ENCODE measurements around the gene PAM.

GRCh38 chr5:102731693-102732092, 23.4 kb upstream of the PAM start:
- TF ChIP-seq CTCF (IDR thresholded peaks at IDR 0.05) = no peak
- TF ChIP-seq TCF7L2 (IDR thresholded peaks at IDR 0.05; ENCODE audit: low read depth, low read length) = no peak
- no peak for TF ChIP-seq SIN3A (IDR thresholded peaks at IDR 0.05; ENCODE audit: borderline replicate concordance, insufficient read depth, low read depth, low read length)

Data from Panc1 (cell line).